Adrenal gland (tissue), 12 donors: Measurements from ENCODE around the gene TAL2. TPM values are rescaled to one million over a fixed set of nuclear protein-coding genes. Genes with fewer than 3 reads are reported as not detected.
A peak's percentile ranks its signal among the peaks of the same experiment; 100 is the strongest.
"Not testable (repeated sequence)": the region's sequence is repeated elsewhere in the genome, so short reads cannot be mapped to it uniquely, and the experiment has no call there.

Experiments used
- DNase-seq, 7 donors: peaks; one replicate each; pipeline ENCODE4 v3.0.0-alpha.2; 2019 to 2020
- H3K27ac ChIP-seq, 5 donors: fragments of 200-600 bp; sonication (generic) in 4 of 5; 1 replicate in 3 of 5; 2 replicates in 2 of 5; pipeline versions ENCODE4 v1.5.1 to v1.8.0; 2016 to 2020; ENCODE audit warnings: mild to moderate bottlenecking in 1 of 5
- H3K27me3 ChIP-seq: fragments of 200-600 bp; 2 replicates; pipeline ENCODE4 v1.8.0; 2021
- H3K36me3 ChIP-seq, 2 donors: fragments of 200-600 bp; replicated peaks in 1 of 2; 1 replicate in 1 of 2; 2 replicates in 1 of 2; pipeline versions ENCODE4 v1.5.1 to v1.8.0; 2018 to 2022
- H3K4me1 ChIP-seq, 2 donors: fragments of 200-600 bp; replicated peaks in 1 of 2; 1 replicate in 1 of 2; 2 replicates in 1 of 2; pipeline versions ENCODE4 v1.5.1 to v1.8.0; 2018 to 2021
- H3K4me3 ChIP-seq, 4 donors: fragments of 200-600 bp; sonication (generic) in 3 of 4; one replicate each; pipeline ENCODE4 v1.5.1; 2016 to 2018
- H3K9me3 ChIP-seq, 3 donors: fragments of 200-600 bp; sonication (generic) in 1 of 3; replicated peaks in 1 of 3; 1 replicate in 2 of 3; 2 replicates in 1 of 3; pipeline versions ENCODE4 v1.5.1 to v1.8.0; 2016 to 2021
- CTCF ChIP-seq, 6 experiments: fragments of 450-650 bp in 4 of 6; fragments of 200-600 bp in 2 of 6; sonication (generic) in 1 of 6; IDR thresholded peaks; 1 replicate in 5 of 6; 2 replicates in 1 of 6; pipeline versions ENCODE4 v1.5.1 to v1.8.0; 2016 to 2021; ENCODE audit warnings: antibody characterized with exemption in 6 of 6, mild to moderate bottlenecking in 2 of 6, moderate library complexity in 1 of 6
- POLR2A ChIP-seq, 2 donors: fragments of 450-650 bp; IDR thresholded peaks; one replicate each; pipeline ENCODE4 v1.6.1; 2017; ENCODE audit warnings: antibody characterized with exemption in 2 of 2, mild to moderate bottlenecking in 2 of 2, moderate library complexity in 1 of 2
- WGBS, 4 donors: extraction: QIAGEN DNeasy Blood & Tissue Kit in 2 of 4; methylation state at CpG; one replicate each; pipeline versions ENCODE4 v1.1.5 to v1.1.7; 2013 to 2017; 5-methylcytosine and 5-hydroxymethylcytosine counted together
- intact Hi-C, 2 donors: fragments of 100-400 bp; cut with DNase I; formaldehyde crosslinking; loops; one replicate each; pipeline versions ENCODE4 v1.14.1 to v1.15.0; 2022 to 2023
- polyA plus RNA-seq, 3 donors: library from polyadenylated mRNA; stranded (reverse); fragments of 200-250 nt in 2 of 3; fragments of 350-450 nt in 1 of 3; fragmentation: Illumina TruSeq in 1 of 3; extraction: RNeasy Lipid Tissue Mini Kit (QIAGEN cat#74804) in 1 of 3; gene quantifications; one replicate each; pipeline ENCODE4 v1.2.3, GENCODE V29; 2013 to 2014
- total RNA-seq, 9 donors: library from RNA; depleted of rRNA in 4 of 9; stranded (reverse); fragments of >200 nt in 4 of 9; fragments of 120-200 nt in 1 of 9; fragmentation: NEBNext Ultra II Directional in 1 of 9; extraction: Animal tissue kit (Norgen Biotek cat#: 25700) in 1 of 9; gene quantifications; one replicate each; pipeline versions ENCODE4 v1.1.0 to v1.2.4, GENCODE V29; 2013 to 2023
- donor health status: healthy with polysubstance abuse.
- donor health status: Bipolar disorder and iron deficiency.
- donor health status: DM: yes; HTN: yes; CAD: no.
- donor health status: DM: no; HTN: no; CAD: no.
- donor health status: DM: no; HTN: no; CAD: no.
- donor health status: DM: yes; HTN: yes; CAD: no.

TAL2 gene
- total and polyA plus RNA-seq, 12 donors = 0.39 to 1.7 TPM; not detected in 10

GRCh38 chr9:105700668-105701067 lies 38.4 kb downstream of the TAL2 start:
- WGBS, 4 donors = 73 to 89% (median 77%) methylated on average over 1 of the region's 1 CpG
- Histone ChIP-seq H3K36me3 (no peaks in the 10 kb centered on the region), H3K4me1 (no peaks in the 10 kb centered on the region), H3K27ac (no peak overlapping the region), H3K27me3 (no peaks in the 10 kb centered on the region), H3K4me3 (no peak overlapping the region), H3K9me3 (no peaks in the 10 kb centered on the region)
- DNase-seq = no peak
- intact Hi-C loops = no loop called here
- TF ChIP-seq CTCF (IDR thresholded peaks at IDR 0.05) (no peak), POLR2A (IDR thresholded peaks at IDR 0.05) (no peak)

GRCh38 chr9:105701145-105701544 lies 38.9 kb downstream of the TAL2 start:
- Histone ChIP-seq H3K9me3 (no peaks in the 10 kb centered on the region), H3K27ac (no peak overlapping the region), H3K27me3 (no peaks in the 10 kb centered on the region), H3K4me1 (no peaks in the 10 kb centered on the region), H3K36me3 (no peaks in the 10 kb centered on the region), H3K4me3 (no peak overlapping the region)
- no peak for TF ChIP-seq CTCF (IDR thresholded peaks at IDR 0.05)
- no peak for TF ChIP-seq POLR2A (IDR thresholded peaks at IDR 0.05)
- whole genome bisulfite sequencing, 4 donors = 72 to 88% (median 78%) methylated on average over 2 of the region's 2 CpGs
- DNase-seq = no peak
- intact Hi-C loops = no loop called here

GRCh38 chr9:105702207-105702606 lies 40.0 kb downstream of the TAL2 start:
- Histone ChIP-seq H3K27me3 (no peaks in the 10 kb centered on the region), H3K36me3 (no peaks in the 10 kb centered on the region), H3K4me1 (peaks cover 0 to 3% of the 10 kb centered on the region in 2 donors), H3K4me3 (no peak overlapping the region), H3K9me3 (no peaks in the 10 kb centered on the region), H3K27ac (no peak overlapping the region)
- DNase-seq = no peak
- intact Hi-C loops = no loop called here
- 0 to 98% (median 69%) methylated on average over 1 of the region's 1 CpG for WGBS, 4 donors
- TF ChIP-seq POLR2A (IDR thresholded peaks at IDR 0.05) (no peak), CTCF (IDR thresholded peaks at IDR 0.05) (no peak)

GRCh38 chr9:105703638-105704037 lies 41.4 kb downstream of the TAL2 start:
- H3K27ac ChIP-seq, DNase-seq, H3K9me3 ChIP-seq, H3K4me1 ChIP-seq, H3K27me3 ChIP-seq, intact Hi-C loops, H3K36me3 ChIP-seq, H3K4me3 ChIP-seq: not testable (repeated sequence)
- WGBS, 4 donors = 91 to 100% (median 94%) methylated on average over 3 to 4 of the region's 4 CpGs

- WGBS, 4 donors = 82 to 92% (median 90%) methylated on average over 8 of the region's 8 CpGs
- H3K27me3 ChIP-seq = no peaks in the 10 kb centered on the region
- no peaks in the 10 kb centered on the region for H3K36me3 ChIP-seq
- TF ChIP-seq CTCF (IDR thresholded peaks at IDR 0.05) = no peak
- no peak for TF ChIP-seq POLR2A (IDR thresholded peaks at IDR 0.05)
- peaks cover 0 to 3% of the 10 kb centered on the region in 2 donors for H3K4me1 ChIP-seq
- H3K9me3 ChIP-seq = no peaks in the 10 kb centered on the region
- DNase-seq = no peak
- H3K27ac ChIP-seq = peak overlapping the region in 1 of 5 donors; percentile 17
- H3K4me3 ChIP-seq = no peak overlapping the region
- intact Hi-C loops = no loop called here
These were observed 43.9 kb downstream of the TAL2 start for GRCh38 chr9:105706156-105706555.
